ENCODE measurements around the gene GABRB1.

GABRB1 gene

GRCh38 chr4:47471064-47471463 lies 439.7 kb downstream of the GABRB1 start:
- DNase-seq (ENCODE audit: low read depth): no peak

- no peak for DNase-seq (ENCODE audit: low read depth)
These were observed 440.2 kb downstream of the GABRB1 start for GRCh38 chr4:47471591-47471990.

GRCh38 chr4:47473141-47473750 lies 441.9 kb downstream of the GABRB1 start:
- no peak for DNase-seq (ENCODE audit: low read depth)

GRCh38 chr4:47474799-47475198 lies 443.4 kb downstream of the GABRB1 start:
- DNase-seq (ENCODE audit: low read depth): no peak

- no peak for DNase-seq (ENCODE audit: low read depth)
These were observed 444.0 kb downstream of the GABRB1 start for GRCh38 chr4:47475411-47475810.
